Thyroid gland (tissue), 4 donors: Measurements from ENCODE around the gene LOXHD1. TPM values are rescaled to one million over a fixed set of nuclear protein-coding genes. Genes with fewer than 3 reads are reported as not detected.

Experiments
- DNase-seq, 2 donors: peaks; one replicate each; pipeline ENCODE4 v3.0.0-alpha.2; 2019
- H3K27ac ChIP-seq, 3 donors: fragments of 200-600 bp; sonication (generic); 1 replicate in 2 of 3; 2 replicates in 1 of 3; pipeline ENCODE4 v1.5.1; 2016 to 2019; ENCODE audit warnings: mild to moderate bottlenecking in 1 of 3, moderate library complexity in 1 of 3
- H3K27me3 ChIP-seq: fragments of 200-600 bp; sonication (generic); one replicate; pipeline ENCODE4 v1.5.1; 2019
- H3K36me3 ChIP-seq, 2 donors: fragments of 200-600 bp; sonication (generic); one replicate each; pipeline ENCODE4 v1.5.1; 2016 to 2019
- H3K4me1 ChIP-seq, 2 donors: fragments of 200-600 bp; sonication (generic); one replicate each; pipeline ENCODE4 v1.5.1; 2017 to 2019
- H3K4me3 ChIP-seq, 3 donors: fragments of 200-600 bp; sonication (generic); replicated peaks in 1 of 3; 1 replicate in 2 of 3; 2 replicates in 1 of 3; pipeline ENCODE4 v1.5.1; 2016; ENCODE audit warnings: mild to moderate bottlenecking in 1 of 3
- H3K9me3 ChIP-seq: fragments of 200-600 bp; sonication (generic); one replicate; pipeline ENCODE4 v1.5.1; 2017
- POLR2A ChIP-seq, 2 donors: fragments of 450-650 bp; IDR thresholded peaks; one replicate each; pipeline ENCODE4 v1.6.1; 2017; ENCODE audit warnings: antibody characterized with exemption in 2 of 2, mild to moderate bottlenecking in 2 of 2, moderate library complexity in 1 of 2
- WGBS, 2 donors: methylation state at CpG; one replicate each; pipeline ENCODE4 v1.1.5; 2017; 5-methylcytosine and 5-hydroxymethylcytosine counted together
- intact Hi-C: fragments of 100-400 bp; cut with DNase I; formaldehyde crosslinking; loops from one replicate; pipeline ENCODE4 v1.15.1; 2023
- total RNA-seq, 4 donors: library from RNA; depleted of rRNA; stranded (reverse); fragments of >200 nt; gene quantifications; one replicate each; pipeline ENCODE4 v1.2.3, GENCODE V29; 2016
- TF ChIP-seq, protein P1 (sequence below), 6 experiments: fragments of 200-600 bp in 3 of 6; fragments of 450-650 bp in 3 of 6; sonication (generic) in 3 of 6; IDR thresholded peaks; one replicate each; pipeline ENCODE4 v1.5.1; 2016 to 2019; ENCODE audit warnings: antibody characterized with exemption in 6 of 6, mild to moderate bottlenecking in 2 of 6, inconsistent platforms in 1 of 6, moderate library complexity in 1 of 6

LOXHD1 gene
- total RNA-seq, 4 donors from 2014 or later, result 0.11 to 0.83 (median 0.32) TPM

DNA sequence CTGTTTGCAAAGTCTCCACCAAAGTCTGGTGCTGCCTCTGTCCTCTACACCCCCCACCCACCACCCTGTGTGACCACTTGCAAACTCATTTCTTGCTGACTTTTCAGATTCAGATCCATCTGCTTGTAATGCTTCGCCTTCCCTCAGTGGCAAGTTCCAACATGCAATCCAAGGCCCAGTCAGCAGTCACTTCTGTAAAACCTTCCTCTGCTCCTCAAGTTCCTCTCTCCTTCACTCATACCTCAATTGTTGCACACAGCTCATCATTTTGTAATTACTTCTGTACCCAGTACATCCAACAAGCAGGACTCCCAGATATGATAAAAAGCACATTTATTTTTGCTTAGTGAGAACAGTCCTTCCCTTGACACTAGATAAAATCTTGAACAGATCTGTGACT lies 6.5 kb upstream of the LOXHD1 start:
- DNase-seq, result no peak
- Histone ChIP-seq H3K4me1 (no peaks in the 10 kb centered on the region), H3K27me3 (no peaks in the 10 kb centered on the region), H3K4me3 (no peak overlapping the region), H3K36me3 (no peaks in the 10 kb centered on the region), H3K27ac (no peak overlapping the region), H3K9me3 (no peaks in the 10 kb centered on the region)
- intact Hi-C loops, result no loop called here
- WGBS, 2 donors, result 95 to 96% methylated on average over 1 of the region's 1 CpG
- TF ChIP-seq, protein P1, sequence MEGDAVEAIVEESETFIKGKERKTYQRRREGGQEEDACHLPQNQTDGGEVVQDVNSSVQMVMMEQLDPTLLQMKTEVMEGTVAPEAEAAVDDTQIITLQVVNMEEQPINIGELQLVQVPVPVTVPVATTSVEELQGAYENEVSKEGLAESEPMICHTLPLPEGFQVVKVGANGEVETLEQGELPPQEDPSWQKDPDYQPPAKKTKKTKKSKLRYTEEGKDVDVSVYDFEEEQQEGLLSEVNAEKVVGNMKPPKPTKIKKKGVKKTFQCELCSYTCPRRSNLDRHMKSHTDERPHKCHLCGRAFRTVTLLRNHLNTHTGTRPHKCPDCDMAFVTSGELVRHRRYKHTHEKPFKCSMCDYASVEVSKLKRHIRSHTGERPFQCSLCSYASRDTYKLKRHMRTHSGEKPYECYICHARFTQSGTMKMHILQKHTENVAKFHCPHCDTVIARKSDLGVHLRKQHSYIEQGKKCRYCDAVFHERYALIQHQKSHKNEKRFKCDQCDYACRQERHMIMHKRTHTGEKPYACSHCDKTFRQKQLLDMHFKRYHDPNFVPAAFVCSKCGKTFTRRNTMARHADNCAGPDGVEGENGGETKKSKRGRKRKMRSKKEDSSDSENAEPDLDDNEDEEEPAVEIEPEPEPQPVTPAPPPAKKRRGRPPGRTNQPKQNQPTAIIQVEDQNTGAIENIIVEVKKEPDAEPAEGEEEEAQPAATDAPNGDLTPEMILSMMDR (IDR thresholded peaks at IDR 0.05), result no peak
- TF ChIP-seq POLR2A (IDR thresholded peaks at IDR 0.05), result no peak

DNA sequence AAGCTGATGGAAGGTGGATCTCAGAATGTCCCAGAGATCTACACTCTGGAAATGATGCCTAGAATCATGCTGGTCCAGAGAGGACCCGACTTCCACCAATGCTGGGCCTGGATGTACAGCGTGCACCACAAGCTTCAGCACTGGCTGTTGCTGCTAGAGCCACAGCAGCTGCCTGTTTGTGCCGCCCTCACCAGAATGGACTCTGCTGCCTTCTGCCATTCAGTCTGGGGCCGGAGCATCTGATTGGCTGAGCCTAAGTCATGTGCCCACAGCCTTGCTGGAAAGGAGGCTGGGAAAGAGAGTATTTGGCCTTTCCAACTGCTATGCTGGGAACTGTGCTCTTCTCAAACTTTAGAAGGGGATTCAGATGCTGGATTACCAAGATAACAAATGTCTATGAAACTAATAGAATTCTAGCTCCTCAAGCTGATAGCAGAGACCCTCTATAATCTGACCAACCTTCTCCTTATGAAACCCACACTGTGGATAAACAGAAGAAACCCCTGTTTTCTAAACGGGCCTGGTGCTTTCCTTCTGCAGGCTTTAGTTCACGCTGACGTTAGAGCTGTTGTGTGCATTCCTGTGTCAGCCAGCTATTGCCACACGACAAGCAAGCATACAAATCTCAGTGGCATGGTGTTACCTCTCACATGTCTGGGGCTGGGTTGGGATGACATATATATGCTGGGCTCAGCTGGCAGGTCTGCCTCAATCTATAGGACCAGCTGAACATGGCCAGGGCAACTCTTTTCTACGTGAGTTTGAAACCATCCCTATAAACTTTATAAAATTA lies 4.1 kb upstream of the LOXHD1 start:
- Histone ChIP-seq H3K9me3 (no peaks in the 10 kb centered on the region), H3K27me3 (no peaks in the 10 kb centered on the region), H3K4me1 (no peaks in the 10 kb centered on the region), H3K36me3 (no peaks in the 10 kb centered on the region), H3K27ac (no peak overlapping the region), H3K4me3 (no peak overlapping the region)
- no peak for DNase-seq
- intact Hi-C loops, result no loop called here
- WGBS, 2 donors, result 76 to 81% methylated on average over 9 of the region's 9 CpGs
- no peak for TF ChIP-seq POLR2A (IDR thresholded peaks at IDR 0.05)
- TF ChIP-seq, protein P1 (IDR thresholded peaks at IDR 0.05), result no peak

DNA sequence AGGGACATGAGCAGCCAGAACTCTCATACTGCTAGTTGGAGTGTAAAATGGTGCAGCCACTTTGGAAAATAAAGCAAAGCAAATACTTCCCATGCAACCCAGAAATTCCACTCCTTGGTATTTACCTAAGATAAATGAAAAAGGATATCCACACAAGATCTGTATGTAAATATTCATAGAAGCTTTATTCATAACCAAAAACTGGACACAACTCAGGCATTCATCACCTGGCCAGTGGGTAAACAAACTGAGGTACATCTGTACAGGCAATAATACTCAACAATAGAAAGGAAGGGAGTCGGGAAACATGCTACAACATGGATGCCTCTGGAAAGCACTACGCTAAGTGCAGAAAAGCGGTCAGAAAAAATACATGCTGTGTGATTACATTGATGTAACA lies 2.5 kb upstream of the LOXHD1 start:
- H3K27ac ChIP-seq, result no peak overlapping the region
- H3K36me3 ChIP-seq, result no peaks in the 10 kb centered on the region
- WGBS, 2 donors, result 91 to 94% methylated on average over 3 of the region's 3 CpGs
- no peaks in the 10 kb centered on the region for H3K9me3 ChIP-seq
- H3K4me1 ChIP-seq, result no peaks in the 10 kb centered on the region
- H3K27me3 ChIP-seq, result no peaks in the 10 kb centered on the region
- intact Hi-C loops, result loop anchor here (2.0 to 5.0 kb wide), 3 partner anchors 105 to 377 kb away; no protein-coding TSS in a partner anchor
- no peak for TF ChIP-seq POLR2A (IDR thresholded peaks at IDR 0.05)
- TF ChIP-seq, protein P1 (IDR thresholded peaks at IDR 0.05), result no peak
- DNase-seq, result no peak
- no peak overlapping the region for H3K4me3 ChIP-seq

DNA sequence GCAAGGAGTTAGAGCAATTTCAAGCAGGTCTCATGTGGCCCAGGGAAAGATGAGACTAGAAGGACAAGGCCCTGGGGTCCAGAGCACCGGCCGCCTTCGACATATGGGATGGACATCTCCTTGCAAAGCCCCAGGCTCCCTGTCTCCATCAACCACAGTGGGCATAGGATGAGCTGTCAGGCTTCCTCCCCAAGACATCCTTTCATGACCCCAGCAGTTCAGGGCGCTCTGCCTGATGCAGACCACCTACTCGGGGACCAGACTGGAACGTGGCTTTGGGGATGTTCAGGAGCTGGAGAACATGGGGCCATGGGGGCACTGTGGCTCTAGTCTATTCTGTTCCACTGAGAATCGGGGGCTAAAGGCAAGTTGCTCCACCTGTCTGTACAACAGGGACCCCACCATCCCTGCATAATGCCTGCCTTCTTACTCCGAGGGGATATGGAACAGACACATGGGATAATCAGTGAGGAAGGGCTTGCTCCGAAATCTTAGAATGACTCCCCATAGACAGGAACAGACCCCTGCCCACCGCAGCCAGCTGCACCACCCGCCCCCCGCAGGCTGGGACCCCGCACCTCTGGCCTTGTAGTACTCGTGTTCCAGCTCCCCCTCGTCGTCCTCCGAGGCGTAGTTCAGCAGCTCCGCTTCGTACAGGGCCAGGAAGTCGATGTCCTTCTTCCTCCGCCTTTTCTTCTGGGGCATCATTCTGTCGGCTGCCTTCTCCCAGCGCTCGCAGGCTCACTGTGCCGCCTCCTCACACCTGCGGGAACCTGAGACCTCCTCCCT lies 500 bp downstream of the LOXHD1 start:
- Histone ChIP-seq H3K4me1 (no peaks in the 10 kb centered on the region), H3K9me3 (no peaks in the 10 kb centered on the region), H3K27me3 (no peaks in the 10 kb centered on the region), H3K4me3 (no peak overlapping the region), H3K36me3 (no peaks in the 10 kb centered on the region), H3K27ac (no peak overlapping the region)
- intact Hi-C loops, result loop anchor here (5.0 kb wide), 2 partner anchors 174 to 374 kb away; no protein-coding TSS in a partner anchor
- WGBS, 2 donors, result 87 to 88% methylated on average over 21 to 26 of the region's 27 CpGs
- no peak for DNase-seq
- no peak for TF ChIP-seq POLR2A (IDR thresholded peaks at IDR 0.05)
- TF ChIP-seq, protein P1 (IDR thresholded peaks at IDR 0.05), result no peak

DNA sequence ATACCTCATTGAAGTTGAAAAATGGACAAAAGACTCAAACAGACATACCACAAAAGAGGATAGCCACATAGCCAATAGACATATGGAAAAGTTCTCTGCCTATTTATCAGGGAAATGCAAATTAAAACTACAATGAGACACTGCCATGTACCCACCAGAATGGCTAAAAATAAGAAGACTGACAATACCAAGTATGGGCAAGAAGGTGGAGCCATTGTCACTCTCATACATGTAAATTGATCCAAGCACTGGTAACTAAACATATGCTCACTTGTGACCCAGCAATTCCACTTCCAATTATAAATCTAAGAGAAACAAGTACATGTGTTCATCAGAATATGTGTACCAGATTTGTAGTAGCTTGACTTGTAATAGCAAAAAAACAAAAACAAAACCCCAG lies 4.6 kb downstream of the LOXHD1 start:
- Histone ChIP-seq H3K27ac (no peak overlapping the region), H3K4me1 (peaks cover 0 to 5% of the 10 kb centered on the region in 2 donors), H3K4me3 (no peak overlapping the region), H3K27me3 (no peaks in the 10 kb centered on the region), H3K36me3 (no peaks in the 10 kb centered on the region), H3K9me3 (no peaks in the 10 kb centered on the region)
- no peak for DNase-seq
- TF ChIP-seq, protein P1 (IDR thresholded peaks at IDR 0.05), result no peak
- TF ChIP-seq POLR2A (IDR thresholded peaks at IDR 0.05), result no peak
- intact Hi-C loops, result no loop called here
